NCI-H82 treated with DMSO at 0.1 percent for 48 hours (cell line): ENCODE results near the gene PPIL6.

Experiments used
- DNase-seq: peaks from one replicate; lab custom pipeline; 2025; ENCODE audit not compliant: unreplicated experiment; lab: John Stamatoyannopoulos, UW

The PPIL6 gene

DNA sequence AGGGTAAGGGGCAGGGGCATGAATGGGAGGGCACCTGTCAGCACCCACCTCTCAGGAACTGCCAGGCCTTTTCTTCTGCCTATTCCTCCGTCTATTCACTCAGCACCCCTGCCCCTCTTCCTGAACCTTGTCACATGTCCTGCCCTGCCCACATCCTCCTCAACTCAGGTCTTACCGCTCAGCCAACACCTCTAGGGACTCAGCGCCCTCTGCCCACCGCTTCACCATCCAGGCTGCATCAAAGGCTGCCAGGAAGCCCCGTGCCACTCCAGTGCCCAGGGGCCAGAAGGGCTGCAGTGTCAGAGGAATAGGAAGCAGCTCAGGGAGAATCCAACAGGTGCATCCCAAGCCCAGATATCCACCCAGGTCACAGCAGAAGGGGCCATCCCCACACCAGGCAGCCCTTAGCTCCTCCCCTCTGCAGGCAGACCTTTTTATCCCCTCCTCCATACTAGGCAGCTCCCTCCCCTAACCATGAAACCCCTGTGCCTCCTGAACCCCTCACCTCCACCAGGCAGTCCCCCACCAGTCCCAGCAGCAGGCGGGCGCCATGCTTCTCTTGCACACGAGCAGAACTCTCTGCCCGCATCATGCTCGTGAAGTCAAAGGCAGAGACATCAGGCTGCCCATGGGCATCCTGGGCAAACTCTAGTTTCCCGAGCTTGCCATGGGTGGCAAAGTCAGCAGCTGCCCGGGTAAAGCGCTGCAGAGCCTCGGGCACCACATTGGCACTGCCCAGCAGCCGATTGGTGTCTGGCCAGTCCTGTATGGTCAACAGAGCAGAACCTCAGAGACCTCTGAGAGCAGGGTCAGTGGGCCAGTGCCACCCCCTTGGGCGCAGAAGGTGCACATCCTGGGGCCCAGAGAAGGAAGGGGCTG lies 9.6 kb upstream of the PPIL6 start:
- no peak for DNase-seq

DNA sequence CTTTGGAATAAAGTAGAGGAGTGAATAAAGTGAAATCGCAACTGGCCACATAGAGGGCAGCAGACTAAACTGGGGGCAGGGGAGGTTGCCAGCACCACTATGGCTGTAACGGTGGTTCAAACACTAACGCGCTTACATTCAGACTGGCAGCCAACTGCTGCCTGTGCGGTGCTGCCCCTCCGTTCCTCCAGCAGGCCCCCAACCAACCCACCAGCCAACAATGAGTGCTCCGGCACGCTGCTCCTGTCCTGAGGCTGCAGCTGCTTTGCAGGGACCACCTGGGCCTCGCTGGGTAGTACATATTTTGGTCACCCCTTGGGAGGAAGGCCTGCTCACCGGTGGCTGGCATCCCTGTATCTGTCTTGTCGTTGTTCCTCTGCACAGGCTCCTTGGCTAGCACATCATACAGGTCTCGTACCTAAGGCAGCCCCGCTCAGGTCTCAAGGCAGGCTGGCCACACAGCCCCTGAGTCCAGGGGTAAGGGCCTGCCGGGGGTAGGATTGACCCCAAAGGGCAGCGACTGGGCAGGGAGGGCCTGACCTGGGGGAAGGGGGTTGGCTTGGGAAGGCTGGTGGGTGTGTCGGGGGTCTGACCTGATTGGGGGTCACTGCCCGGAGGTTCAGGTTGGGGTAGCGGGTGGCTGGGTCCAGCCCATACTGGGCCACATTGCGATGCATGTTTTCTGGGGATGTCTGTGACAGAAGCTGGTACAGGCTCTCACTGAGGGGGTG lies 8.8 kb upstream of the PPIL6 start:
- no peak for DNase-seq

DNA sequence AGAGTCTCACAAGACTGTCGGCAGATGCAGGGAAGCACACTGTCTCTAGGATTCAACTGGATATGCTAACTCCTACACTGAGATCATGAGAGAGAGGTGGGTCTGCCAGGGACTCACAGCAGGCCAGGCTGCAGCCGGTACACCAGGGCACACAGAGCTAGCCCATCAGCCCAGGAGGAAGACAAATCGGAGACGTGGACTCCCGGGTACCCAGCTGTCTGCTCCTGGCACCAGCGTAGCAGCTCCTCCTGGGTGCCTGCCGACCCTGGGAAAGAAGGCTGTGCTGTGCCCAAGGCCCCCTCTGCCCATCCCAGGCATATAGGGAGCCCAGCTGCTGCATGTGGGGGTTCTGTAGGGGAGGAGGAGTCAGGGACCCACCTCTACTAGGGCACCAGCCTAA lies 8.2 kb upstream of the PPIL6 start:
- no peak for DNase-seq

DNA sequence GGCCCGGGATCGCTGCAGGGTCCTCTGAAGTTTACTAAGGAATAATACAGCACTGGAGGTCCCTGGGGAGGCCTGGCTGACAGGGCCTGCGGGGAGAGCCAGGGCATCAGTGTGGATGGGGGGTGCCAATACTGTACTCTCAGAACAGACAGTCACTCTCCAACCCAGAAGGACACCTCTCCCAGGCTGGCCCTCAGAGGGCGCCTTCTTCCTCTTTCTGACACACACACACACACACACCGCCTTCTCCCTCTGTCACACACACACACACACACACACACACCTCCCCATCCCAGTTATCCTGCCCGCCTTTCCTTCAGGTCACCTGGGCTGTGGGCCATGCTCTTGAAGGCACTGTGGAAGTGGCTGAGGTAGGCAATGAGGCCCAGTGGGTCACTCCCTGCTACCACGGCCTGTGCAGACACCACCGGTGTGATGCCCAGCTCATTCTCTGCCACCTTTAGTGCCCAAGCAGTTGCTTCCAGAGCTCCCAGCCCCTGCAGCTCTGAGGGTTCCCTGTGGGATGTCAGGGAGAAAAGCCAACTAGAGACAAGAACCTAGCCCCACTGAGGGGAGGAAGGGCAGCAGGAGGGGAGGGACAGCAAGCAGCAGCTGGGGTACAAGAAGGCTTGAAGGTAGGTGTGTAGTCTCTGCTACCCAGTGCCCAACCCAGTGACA lies 7.6 kb upstream of the PPIL6 start:
- DNase-seq, result peak; percentile 6

DNA sequence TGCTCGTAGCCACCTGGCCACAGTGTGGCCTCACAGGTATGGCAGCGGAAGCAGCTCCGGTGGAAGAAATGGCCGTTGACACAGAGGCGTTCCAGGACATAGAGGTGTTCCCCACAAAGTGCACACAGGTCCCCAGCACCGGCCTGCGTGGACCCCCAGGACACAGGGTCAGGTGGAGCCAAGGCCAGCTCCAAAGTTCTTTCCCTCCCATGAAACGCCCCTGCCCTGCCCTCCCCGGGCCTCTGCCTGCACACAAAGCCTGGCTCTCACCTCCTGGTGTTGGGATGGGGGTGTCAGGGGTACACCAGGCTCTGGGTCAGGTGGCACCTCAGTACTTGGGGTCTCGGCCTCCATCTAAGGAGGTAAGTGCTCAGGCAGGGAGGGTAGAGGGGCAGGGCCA lies 6.7 kb upstream of the PPIL6 start:
- DNase-seq, result no peak

DNA sequence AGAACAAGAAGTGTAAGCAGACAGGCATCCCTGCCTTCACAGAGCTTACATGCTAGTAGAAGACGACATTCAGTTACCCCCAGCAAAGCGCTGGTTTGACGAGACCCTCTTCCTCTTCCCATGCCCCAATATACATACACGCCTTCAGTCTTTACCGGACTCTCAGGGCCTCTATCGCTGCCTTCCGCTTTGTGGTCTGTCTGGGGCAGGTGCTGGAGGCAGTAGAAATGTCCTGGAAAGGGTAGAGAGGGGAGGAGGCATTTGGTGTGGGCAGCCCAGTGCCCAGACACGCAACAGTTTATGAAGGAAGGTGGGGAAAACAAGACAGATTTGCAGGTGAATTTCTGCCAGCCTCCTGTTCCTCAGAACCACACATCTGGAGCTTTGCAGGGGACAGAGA lies 6.1 kb upstream of the PPIL6 start:
- no peak for DNase-seq

DNA sequence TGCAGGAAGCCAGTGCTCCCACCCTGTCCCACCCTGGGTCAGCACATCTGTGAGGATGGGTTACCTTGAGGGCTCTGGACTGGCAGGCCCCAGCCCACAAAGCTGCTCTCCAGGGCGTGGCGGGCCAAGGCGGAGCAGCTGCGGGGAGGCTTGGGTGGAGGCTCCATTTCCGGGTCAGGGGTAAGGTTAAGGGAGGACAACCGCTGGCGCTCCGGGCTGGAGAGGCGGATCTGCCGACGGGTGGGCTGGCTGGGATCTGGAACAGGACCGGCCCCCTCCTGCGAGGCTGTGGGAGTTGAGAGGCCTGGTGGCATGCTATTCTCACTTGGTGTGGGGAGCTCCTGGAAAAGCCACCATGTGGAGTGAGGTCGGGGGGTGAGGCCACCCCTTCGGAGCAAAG lies 5.6 kb upstream of the PPIL6 start:
- no peak for DNase-seq

DNA sequence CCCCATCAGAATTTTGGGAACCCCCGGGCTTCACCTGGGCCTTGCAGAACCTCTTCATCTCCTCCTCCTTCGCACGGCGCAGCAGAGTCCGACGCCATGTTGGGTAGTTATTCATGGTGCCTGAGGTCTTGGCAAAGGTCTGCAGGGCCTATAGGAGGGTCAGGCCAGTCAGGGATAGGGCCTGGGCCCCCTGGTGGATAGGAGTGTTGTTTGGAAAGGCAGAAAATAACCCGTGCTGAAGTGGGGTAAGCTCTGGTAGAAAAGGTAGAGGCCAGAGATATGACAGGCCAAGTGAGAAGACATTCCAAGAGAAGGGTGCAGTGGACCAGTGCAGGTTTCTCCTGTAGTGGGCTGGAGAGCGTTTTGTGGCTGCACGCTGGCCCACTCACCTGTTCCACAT lies 5.0 kb upstream of the PPIL6 start:
- no peak for DNase-seq

DNA sequence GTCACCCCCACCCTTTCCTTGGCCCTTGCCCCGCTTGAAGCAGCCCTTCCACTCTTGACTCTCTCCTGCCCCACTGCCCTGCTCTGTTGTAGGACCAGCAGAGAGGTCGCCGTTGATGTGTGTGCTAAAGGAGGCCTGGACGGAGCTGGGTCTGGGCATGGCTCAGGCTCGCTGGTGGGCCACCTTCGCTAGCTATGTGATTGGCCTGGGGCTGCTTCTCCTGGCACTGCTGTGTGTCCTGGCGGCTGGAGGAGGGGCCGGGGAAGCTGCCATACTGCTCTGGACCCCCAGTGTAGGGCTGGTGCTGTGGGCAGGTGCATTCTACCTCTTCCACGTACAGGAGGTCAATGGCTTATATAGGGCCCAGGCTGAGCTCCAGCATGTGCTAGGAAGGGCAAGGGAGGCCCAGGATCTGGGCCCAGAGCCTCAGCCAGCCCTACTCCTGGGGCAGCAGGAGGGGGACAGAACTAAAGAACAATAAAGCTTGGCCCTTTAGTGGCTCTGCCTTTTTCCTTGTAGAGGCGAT lies 3.1 kb upstream of the PPIL6 start:
- DNase-seq, result no peak

DNA sequence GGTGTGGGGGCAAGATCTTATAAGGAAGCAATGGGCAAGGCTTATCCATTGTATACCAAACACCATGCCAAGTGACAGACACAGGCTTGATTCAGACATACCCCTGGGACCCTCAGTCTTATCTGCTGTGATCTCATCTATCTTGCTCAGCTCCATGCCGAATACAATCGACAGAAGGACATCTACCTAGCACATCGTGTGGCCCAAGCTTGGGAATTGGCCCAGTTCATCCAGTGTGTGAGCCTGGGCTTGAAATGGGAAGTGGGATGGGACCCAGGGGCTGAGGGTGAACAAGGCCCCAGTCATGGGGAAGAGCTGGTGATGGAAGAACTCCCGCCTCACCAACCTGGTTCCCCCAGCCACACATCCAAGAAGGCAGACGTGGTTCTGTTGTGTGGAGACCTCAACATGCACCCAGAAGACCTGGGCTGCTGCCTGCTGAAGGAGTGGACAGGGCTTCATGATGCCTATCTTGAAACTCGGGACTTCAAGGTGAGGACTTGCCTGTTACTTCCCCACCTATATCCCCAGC lies 2.0 kb upstream of the PPIL6 start:
- DNase-seq, result no peak

DNA sequence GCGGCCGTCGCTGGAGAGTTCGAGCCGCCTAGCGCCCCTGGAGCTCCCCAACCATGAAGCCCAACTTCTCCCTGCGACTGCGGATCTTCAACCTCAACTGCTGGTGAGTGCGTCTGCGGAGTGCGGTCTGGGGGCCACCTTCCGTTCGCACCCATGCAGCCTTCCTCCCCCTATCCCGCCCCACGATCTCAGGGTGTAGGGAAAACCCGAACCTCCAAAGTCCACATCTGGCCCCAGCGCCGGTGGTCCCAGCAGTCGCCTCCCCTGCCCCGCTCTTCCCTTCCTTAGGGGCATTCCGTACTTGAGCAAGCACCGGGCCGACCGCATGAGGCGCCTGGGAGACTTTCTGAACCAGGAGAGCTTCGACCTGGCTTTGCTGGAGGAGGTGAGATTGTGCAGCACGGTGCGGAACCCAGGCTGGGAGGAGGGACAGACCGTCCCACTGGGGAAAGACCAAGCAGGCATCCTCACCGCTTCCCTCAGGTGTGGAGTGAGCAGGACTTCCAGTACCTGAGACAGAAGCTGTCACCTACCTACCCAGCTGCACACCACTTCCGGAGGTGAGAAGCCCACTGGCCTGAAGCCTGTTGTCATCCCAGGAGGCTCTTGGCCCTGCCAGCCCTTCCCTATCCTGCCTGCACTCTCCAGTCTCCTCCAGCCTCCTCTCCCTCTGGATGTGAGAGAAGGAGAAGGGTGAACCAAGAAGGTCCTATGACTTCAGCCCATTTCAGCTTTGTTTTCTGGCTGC lies 815 bp upstream of the PPIL6 start:
- no peak for DNase-seq

DNA sequence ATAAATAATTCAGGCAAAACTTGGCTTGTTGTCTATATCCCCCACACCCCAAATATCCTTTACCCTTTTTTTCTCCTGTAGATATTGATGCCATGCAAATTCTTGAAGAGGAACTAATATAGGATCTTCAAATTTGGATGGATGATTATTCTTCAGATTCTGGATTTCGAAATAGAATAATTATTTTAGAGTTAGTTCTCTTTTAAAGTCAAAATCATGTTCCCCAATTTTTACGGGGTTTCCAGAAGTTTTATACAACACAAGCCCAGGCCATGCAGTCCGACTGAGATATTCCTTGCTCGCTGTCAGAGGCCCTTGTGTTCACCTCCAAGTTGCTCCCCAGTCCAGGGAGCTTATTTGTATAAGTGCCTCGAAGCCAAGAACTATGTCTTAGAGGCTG lies 4.4 kb downstream of the PPIL6 start:
- DNase-seq, result no peak

DNA sequence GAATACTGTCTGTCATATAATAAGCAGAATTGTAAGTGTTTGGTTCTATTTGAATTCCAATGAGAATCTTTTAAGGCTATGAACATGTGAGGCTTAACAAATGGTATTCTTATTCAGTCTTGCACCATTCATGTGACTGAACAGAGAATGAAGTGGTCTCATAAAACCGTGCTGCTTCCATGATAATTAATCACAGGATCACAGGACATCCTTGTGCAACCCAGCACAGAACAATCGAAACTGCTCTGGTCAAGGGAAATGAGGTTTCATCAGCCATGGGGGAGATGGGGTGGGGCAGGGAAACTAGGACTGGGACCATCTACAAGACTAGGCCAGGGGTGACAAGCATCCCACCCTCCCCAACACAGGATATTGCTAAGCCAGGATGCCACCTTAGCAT lies 6.0 kb downstream of the PPIL6 start:
- no peak for DNase-seq

DNA sequence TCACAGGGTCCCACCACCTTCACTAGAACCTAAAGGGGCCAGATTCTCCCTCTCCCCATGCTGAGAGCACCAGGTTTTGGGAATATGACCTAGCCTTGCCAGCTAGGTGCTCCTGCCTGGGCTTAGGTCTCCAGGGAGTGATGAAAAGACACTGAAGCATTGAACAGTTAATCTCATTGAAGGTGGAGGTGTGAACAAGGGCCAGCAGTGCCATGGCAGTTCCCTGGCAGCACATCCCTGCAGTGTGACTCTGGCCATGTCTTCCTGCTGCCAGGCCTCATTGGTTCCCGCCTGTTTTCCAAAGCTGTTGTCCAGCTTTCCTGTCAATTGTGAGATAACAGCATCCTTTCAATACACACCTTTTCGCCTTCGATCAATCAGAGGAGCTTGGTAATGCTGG lies 10.9 kb downstream of the PPIL6 start:
- DNase-seq, result no peak

DNA sequence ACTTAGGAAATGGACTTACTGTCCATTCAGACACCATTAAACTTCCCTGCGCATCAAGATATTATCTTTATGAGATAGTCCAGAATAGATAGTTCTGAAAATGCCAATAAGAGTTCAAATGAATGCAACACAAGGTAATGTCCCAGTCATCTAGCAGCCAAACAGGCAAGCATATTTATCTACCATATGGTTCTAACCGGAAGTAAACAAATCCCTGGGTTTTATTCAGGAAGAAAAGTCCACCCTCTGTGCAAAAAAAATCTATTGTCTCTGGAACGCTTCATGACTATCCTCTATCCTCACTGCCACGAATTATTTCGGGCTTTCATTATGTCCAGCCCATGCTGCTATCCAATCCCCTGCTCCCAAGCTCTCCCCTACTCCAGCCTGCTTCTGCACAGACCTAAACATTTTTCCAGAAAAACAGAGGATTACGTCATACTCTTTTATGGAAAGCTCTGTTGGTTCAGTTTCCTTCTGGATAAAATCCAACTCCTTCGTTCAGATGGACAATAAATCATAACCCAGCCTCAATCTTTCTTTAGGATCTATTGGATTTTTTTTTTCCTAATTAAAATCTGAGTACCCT lies 11.4 kb downstream of the PPIL6 start:
- no peak for DNase-seq

DNA sequence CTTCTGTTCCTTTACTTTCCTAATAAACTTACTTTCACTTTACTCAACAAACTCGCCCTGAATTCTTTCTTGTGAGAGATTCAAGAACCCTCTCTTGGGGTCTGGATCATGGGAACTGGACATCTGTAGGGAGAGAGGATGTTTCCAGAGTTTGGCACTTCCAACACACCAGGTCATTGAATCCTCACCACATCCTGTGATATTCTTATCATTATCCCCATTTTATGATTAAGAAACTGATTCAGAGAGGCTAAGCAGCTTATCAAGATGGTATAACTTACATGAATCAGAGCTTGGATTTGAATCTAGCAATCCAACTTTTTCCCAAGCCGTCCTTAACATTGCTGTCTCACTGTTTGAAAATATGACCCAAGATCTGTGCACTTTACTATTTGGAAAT lies 15.5 kb downstream of the PPIL6 start:
- no peak for DNase-seq

DNA sequence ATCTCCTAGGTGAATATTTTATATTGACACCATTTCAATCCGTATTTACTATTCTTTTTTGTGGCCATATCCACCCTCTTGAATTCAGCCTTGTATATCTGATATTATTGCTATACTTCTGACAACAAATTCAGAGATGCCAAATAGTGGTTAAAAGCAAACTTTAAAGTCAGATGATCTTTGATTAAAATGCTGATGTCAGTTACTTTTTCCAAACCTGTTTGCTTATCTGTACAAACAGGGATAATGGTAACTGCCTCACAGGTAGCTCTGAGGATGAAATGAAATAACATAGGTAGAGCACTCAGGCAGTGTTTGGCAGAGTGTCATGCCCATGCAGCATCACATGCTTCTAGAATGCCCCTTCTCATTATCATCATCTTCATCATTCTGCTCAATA lies 19.2 kb downstream of the PPIL6 start:
- no peak for DNase-seq

DNA sequence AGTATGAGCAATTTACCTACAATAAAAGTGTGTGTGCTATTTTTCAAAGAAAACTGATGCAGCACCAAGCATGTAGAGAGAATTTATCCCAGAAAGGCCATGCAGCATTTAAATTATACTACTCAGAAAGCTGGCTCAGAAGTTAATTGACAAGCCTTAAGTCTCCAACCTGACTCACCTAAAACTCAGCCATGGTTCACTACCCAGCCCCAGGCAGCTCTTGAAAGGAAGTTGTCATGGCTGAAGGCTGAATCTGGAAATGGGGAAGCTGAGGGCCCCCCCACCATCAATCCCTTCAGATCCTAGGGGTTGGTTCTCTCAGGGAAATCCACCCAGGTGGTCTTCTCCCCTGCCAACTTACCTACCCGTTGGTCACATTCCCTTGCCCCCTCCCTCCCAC lies 19.7 kb downstream of the PPIL6 start:
- no peak for DNase-seq

DNA sequence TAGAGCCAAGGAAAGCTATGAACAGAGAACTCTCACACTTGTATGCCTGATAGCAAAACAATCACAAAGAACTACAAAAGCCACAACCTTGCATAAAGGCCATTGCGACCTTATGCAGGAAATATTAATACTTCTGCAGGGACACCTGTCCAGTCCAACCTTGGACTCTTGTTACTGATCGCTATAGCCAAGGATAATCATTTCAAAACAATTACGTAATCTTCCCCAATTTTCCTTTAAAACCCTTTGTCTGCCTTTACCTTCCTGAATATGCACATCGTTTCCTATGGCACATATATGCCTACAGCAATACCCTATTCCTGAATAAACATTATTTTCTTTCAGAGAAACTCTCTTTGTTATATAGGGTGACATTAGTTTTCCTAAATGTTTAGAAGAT lies 22.8 kb downstream of the PPIL6 start:
- no peak for DNase-seq

DNA sequence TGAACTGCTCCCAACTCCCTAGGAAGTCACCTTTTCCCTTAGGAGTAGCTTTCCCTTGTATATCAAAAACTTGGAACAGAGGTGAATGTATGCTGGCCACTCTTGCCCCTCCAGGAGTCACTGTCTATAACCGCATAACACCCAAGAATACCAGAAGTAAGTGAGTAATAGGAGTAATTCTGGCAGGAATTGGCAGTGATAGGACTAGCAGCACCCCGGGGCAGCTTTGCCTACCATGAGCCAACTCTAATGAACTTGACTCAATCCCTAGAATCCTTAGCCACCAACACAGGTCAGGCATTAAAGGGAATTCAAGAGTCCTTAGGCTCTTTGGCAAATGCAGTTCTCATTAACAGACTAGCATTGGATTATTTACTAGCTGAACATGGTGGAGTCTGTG lies 29.4 kb downstream of the PPIL6 start:
- DNase-seq, result no peak
